Neural cell (in vitro differentiated cells): ENCODE results near the gene CPEB1. TPM values are rescaled to one million over a fixed set of nuclear protein-coding genes. Genes with fewer than 3 reads are reported as not detected.

ENCODE experiments used
- H2AFZ ChIP-seq: fragments of 200-600, 300-800 bp; sonication (generic), shearing (Covaris generic); 2 replicates; pipeline ENCODE4 v1.6.0; 2014; ENCODE audit warnings: low read depth, mild to moderate bottlenecking, antibody characterized with exemption, low read length, moderate library complexity
- H3F3A ChIP-seq: fragments of 200-600 bp; shearing (Covaris generic); 2 replicates; pipeline ENCODE4 v1.6.1; 2016; ENCODE audit warnings: mild to moderate bottlenecking, moderate library complexity, mixed read lengths, antibody characterized with exemption, low read length; ENCODE audit not compliant: insufficient read depth, poor library complexity, severe bottlenecking
- H3K27ac ChIP-seq: fragments of 200-600, 300-800 bp; sonication (generic), shearing (Covaris generic); 2 replicates; pipeline ENCODE4 v1.5.1; 2014; ENCODE audit warnings: mild to moderate bottlenecking, low read length, moderate library complexity
- H3K27me3 ChIP-seq: fragments of 300-800, 200-600 bp; sonication (generic), shearing (Covaris generic); 2 replicates; pipeline ENCODE4 v1.6.0; 2014; ENCODE audit warnings: mild to moderate bottlenecking, low read depth, low read length, moderate library complexity; ENCODE audit not compliant: insufficient read depth
- H3K36me3 ChIP-seq: fragments of 300-800, 200-600 bp; sonication (generic), shearing (Covaris generic); 2 replicates; pipeline ENCODE4 v1.5.1; 2014; ENCODE audit warnings: mild to moderate bottlenecking, antibody characterized with exemption, low read length, moderate library complexity; ENCODE audit not compliant: insufficient read depth
- H3K4me2 ChIP-seq: fragments of 300-800, 200-600 bp; sonication (generic), shearing (Covaris generic); 2 replicates; pipeline ENCODE4 v1.6.0; 2014; ENCODE audit warnings: mild to moderate bottlenecking, low read length
- H3K4me3 ChIP-seq: fragments of 300-800, 200-600 bp; sonication (generic), shearing (Covaris generic); 2 replicates; pipeline ENCODE4 v1.5.1; 2014; ENCODE audit warnings: mild to moderate bottlenecking, low read length, moderate library complexity
- H3K79me2 ChIP-seq: fragments of 200-600 bp; shearing (Covaris generic); replicated peaks from 2 replicates; pipeline ENCODE4 v1.6.0; 2014; ENCODE audit warnings: mild to moderate bottlenecking, low read length, moderate library complexity; ENCODE audit not compliant: insufficient read depth
- H3K9ac ChIP-seq: fragments of 300-800, 200-600 bp; sonication (generic), shearing (Covaris generic); 2 replicates; pipeline ENCODE4 v1.6.1; 2016; ENCODE audit warnings: mild to moderate bottlenecking, low read length, mixed read lengths
- H3K9me2 ChIP-seq: fragments of 200-600 bp; shearing (Covaris generic); 2 replicates; pipeline ENCODE4 v1.6.1; 2016; ENCODE audit warnings: mild to moderate bottlenecking, low read length, mixed read lengths; ENCODE audit not compliant: insufficient read depth
- H3K9me3 ChIP-seq: fragments of 200-600, 300-800 bp; sonication (generic), shearing (Covaris generic); 2 replicates; pipeline ENCODE4 v1.6.1; 2016; ENCODE audit warnings: mild to moderate bottlenecking, mixed run types, low read length, moderate library complexity, mixed read lengths
- H4K20me1 ChIP-seq: fragments of 200-600 bp; shearing (Covaris generic); 2 replicates; pipeline ENCODE4 v1.6.1; 2016; ENCODE audit warnings: mild to moderate bottlenecking, mixed run types; ENCODE audit not compliant: insufficient read depth
- EP300 ChIP-seq: fragments of 450-650 bp; conservative IDR thresholded peaks from 2 replicates; pipeline ENCODE4 v1.6.1; 2014; ENCODE audit warnings: antibody characterized with exemption, mild to moderate bottlenecking, moderate library complexity; ENCODE audit not compliant: poor library complexity, severe bottlenecking
- EZH2 ChIP-seq: fragments of 200-600, 300-800 bp; shearing (Covaris generic), sonication (generic); IDR thresholded peaks from 2 replicates; pipeline ENCODE4 v1.6.1; 2014; ENCODE audit warnings: antibody characterized with exemption, low read length, borderline replicate concordance, mild to moderate bottlenecking; ENCODE audit not compliant: insufficient read depth, poor library complexity, severe bottlenecking
- MXI1 ChIP-seq: fragments of 450-650 bp; conservative IDR thresholded peaks from 2 replicates; pipeline ENCODE4 v1.6.1; 2014; ENCODE audit warnings: antibody characterized with exemption, mild to moderate bottlenecking; ENCODE audit not compliant: poor library complexity, severe bottlenecking
- POLR2AphosphoS5 ChIP-seq: IDR thresholded peaks from 2 replicates; pipeline ENCODE4 v1.6.1; 2012
- RAD21 ChIP-seq: fragments of 450-650 bp; conservative IDR thresholded peaks from 2 replicates; pipeline ENCODE4 v1.6.1; 2014; ENCODE audit warnings: antibody characterized with exemption, mild to moderate bottlenecking, moderate library complexity
- SMC3 ChIP-seq: fragments of 450-650 bp; conservative IDR thresholded peaks from 2 replicates; pipeline ENCODE4 v1.6.1; 2014; ENCODE audit warnings: antibody characterized with exemption, mild to moderate bottlenecking, moderate library complexity; ENCODE audit not compliant: poor library complexity
- TAF1 ChIP-seq: IDR thresholded peaks from 2 replicates; pipeline ENCODE4 v1.6.1; 2012; ENCODE audit warnings: low read depth
- polyA plus RNA-seq: library from polyadenylated mRNA; depleted of rRNA; stranded (reverse); fragments of >200 nt; gene quantifications from 2 replicates; pipeline ENCODE4 v1.2.3, GENCODE V29; 2014
- TF ChIP-seq, protein P1 (sequence below): fragments of 450-650 bp; IDR thresholded peaks from 2 replicates; pipeline ENCODE4 v1.5.1; 2014; ENCODE audit warnings: antibody characterized with exemption, mild to moderate bottlenecking, moderate library complexity; ENCODE audit not compliant: poor library complexity, severe bottlenecking
- TF ChIP-seq, protein P2 (sequence below): IDR thresholded peaks from 2 replicates; pipeline ENCODE4 v1.6.1; 2012; ENCODE audit warnings: borderline replicate concordance

The CPEB1 gene
- polyA plus RNA-seq, 1 donor from 2014 or later = 0.61 TPM

DNA sequence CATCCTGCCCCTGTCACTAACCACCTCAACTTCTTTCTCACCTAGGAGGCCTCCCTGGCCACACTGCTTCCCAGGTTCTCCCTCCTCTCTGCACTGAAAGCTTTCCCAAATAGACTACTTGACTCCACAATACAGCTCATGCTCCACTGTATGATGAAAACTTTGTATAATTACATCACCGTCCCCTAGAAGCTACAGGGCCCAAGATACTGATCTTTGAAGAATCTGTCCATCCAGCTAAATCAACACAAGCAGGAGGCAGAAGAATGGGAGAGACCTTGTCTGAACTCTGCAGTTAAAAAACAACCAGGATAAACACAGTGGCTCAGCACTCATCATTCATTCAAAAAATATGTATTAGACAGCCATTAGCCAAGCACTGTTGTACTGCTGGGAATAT, 80.5 kb downstream of the CPEB1 start:
- Histone ChIP-seq H2AFZ (no peak overlapping the region), H3K79me2 (no peaks in the 10 kb centered on the region), H3K9me3 (no peaks in the 10 kb centered on the region), H3K9ac (no peak overlapping the region), H3K27ac (no peak overlapping the region), H3K9me2 (no peaks in the 10 kb centered on the region), H3K4me2 (no peak overlapping the region), H3K36me3 (no peaks in the 10 kb centered on the region), H3F3A (no peaks in the 10 kb centered on the region), H3K27me3 (no peaks in the 10 kb centered on the region), H4K20me1 (no peaks in the 10 kb centered on the region), H3K4me3 (no peak overlapping the region)
- TF ChIP-seq, protein P1, sequence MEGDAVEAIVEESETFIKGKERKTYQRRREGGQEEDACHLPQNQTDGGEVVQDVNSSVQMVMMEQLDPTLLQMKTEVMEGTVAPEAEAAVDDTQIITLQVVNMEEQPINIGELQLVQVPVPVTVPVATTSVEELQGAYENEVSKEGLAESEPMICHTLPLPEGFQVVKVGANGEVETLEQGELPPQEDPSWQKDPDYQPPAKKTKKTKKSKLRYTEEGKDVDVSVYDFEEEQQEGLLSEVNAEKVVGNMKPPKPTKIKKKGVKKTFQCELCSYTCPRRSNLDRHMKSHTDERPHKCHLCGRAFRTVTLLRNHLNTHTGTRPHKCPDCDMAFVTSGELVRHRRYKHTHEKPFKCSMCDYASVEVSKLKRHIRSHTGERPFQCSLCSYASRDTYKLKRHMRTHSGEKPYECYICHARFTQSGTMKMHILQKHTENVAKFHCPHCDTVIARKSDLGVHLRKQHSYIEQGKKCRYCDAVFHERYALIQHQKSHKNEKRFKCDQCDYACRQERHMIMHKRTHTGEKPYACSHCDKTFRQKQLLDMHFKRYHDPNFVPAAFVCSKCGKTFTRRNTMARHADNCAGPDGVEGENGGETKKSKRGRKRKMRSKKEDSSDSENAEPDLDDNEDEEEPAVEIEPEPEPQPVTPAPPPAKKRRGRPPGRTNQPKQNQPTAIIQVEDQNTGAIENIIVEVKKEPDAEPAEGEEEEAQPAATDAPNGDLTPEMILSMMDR = no peak
- TF ChIP-seq EZH2 (no peak), POLR2AphosphoS5 (no peak), MXI1 (no peak)
- TF ChIP-seq, protein P2, sequence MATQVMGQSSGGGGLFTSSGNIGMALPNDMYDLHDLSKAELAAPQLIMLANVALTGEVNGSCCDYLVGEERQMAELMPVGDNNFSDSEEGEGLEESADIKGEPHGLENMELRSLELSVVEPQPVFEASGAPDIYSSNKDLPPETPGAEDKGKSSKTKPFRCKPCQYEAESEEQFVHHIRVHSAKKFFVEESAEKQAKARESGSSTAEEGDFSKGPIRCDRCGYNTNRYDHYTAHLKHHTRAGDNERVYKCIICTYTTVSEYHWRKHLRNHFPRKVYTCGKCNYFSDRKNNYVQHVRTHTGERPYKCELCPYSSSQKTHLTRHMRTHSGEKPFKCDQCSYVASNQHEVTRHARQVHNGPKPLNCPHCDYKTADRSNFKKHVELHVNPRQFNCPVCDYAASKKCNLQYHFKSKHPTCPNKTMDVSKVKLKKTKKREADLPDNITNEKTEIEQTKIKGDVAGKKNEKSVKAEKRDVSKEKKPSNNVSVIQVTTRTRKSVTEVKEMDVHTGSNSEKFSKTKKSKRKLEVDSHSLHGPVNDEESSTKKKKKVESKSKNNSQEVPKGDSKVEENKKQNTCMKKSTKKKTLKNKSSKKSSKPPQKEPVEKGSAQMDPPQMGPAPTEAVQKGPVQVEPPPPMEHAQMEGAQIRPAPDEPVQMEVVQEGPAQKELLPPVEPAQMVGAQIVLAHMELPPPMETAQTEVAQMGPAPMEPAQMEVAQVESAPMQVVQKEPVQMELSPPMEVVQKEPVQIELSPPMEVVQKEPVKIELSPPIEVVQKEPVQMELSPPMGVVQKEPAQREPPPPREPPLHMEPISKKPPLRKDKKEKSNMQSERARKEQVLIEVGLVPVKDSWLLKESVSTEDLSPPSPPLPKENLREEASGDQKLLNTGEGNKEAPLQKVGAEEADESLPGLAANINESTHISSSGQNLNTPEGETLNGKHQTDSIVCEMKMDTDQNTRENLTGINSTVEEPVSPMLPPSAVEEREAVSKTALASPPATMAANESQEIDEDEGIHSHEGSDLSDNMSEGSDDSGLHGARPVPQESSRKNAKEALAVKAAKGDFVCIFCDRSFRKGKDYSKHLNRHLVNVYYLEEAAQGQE = no peak

DNA sequence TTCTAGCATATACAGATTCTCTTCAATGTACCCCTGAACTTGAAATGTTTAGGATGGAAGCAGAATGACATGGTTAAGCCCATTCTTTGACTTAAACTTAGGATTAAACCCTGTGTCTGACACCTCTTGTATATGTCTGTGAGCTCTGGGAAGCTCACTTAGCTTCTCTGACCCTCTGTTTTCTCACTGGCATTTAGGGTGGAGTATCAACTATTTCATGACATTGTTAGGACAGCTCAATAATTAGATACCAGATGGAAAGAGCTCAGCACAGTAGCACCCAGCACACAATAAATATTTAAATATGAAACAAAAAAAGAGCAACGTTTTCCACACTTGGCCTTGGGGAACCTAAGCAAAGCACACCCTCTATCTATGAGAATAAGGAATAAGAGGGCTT, 88.7 kb downstream of the CPEB1 start:
- no peak overlapping the region for H3K4me3 ChIP-seq
- no peaks in the 10 kb centered on the region for H3K79me2 ChIP-seq
- H2AFZ ChIP-seq = no peak overlapping the region
- H3K9ac ChIP-seq = no peak overlapping the region
- no peaks in the 10 kb centered on the region for H3K27me3 ChIP-seq
- no peaks in the 10 kb centered on the region for H4K20me1 ChIP-seq
- no peak overlapping the region for H3K4me2 ChIP-seq
- no peaks in the 10 kb centered on the region for H3K9me2 ChIP-seq
- no peaks in the 10 kb centered on the region for H3K36me3 ChIP-seq
- H3K9me3 ChIP-seq = no peaks in the 10 kb centered on the region
- no peak for TF ChIP-seq MXI1
- TF ChIP-seq, protein P2 = no peak
- no peak for TF ChIP-seq RAD21
- TF ChIP-seq EP300 = no peak
- TF ChIP-seq TAF1 = no peak
- TF ChIP-seq, protein P1 = no peak
- no peak for TF ChIP-seq POLR2AphosphoS5
- TF ChIP-seq EZH2 = no peak
- no peak for TF ChIP-seq SMC3
- no peak overlapping the region for H3K27ac ChIP-seq
- no peaks in the 10 kb centered on the region for H3F3A ChIP-seq
